C4-2B (cell line): ENCODE measurements around the gene HOXB4.

Experiments
- H3K27ac ChIP-seq: fragments of 450-650 bp; 2 replicates; pipeline ENCODE4 v1.5.1; 2017
- ZFX ChIP-seq: fragments of 450-650 bp; IDR thresholded peaks from 2 replicates; pipeline ENCODE4 v1.6.1; 2017
- TF ChIP-seq, protein P1 (sequence below): fragments of 450-650 bp; conservative IDR thresholded peaks from 2 replicates; pipeline ENCODE4 v1.5.1; 2017; ENCODE audit warnings: mild to moderate bottlenecking

The HOXB4 gene

DNA sequence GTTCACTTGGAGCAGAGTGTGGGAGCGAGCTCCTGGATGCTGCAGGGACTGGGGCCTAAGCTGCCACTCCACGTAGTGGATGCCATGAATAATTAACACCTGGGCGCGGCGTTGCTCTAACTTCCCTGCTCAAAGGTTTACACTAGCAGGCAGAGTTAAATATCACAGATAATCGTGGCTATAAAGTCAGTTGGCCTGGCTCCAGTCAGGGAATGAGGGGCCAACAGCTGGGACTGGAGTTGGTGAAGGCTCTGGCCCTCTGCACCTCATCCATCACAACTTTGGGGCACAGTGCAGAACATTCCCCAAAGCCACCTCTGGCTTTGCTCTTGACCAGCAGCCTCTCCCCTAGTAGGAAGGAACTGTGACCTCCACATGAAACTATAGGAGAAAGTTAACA, 10.9 kb downstream of the HOXB4 start:
- no peak overlapping the region for H3K27ac ChIP-seq
- TF ChIP-seq, protein P1, sequence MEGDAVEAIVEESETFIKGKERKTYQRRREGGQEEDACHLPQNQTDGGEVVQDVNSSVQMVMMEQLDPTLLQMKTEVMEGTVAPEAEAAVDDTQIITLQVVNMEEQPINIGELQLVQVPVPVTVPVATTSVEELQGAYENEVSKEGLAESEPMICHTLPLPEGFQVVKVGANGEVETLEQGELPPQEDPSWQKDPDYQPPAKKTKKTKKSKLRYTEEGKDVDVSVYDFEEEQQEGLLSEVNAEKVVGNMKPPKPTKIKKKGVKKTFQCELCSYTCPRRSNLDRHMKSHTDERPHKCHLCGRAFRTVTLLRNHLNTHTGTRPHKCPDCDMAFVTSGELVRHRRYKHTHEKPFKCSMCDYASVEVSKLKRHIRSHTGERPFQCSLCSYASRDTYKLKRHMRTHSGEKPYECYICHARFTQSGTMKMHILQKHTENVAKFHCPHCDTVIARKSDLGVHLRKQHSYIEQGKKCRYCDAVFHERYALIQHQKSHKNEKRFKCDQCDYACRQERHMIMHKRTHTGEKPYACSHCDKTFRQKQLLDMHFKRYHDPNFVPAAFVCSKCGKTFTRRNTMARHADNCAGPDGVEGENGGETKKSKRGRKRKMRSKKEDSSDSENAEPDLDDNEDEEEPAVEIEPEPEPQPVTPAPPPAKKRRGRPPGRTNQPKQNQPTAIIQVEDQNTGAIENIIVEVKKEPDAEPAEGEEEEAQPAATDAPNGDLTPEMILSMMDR = no peak
- no peak for TF ChIP-seq ZFX

DNA sequence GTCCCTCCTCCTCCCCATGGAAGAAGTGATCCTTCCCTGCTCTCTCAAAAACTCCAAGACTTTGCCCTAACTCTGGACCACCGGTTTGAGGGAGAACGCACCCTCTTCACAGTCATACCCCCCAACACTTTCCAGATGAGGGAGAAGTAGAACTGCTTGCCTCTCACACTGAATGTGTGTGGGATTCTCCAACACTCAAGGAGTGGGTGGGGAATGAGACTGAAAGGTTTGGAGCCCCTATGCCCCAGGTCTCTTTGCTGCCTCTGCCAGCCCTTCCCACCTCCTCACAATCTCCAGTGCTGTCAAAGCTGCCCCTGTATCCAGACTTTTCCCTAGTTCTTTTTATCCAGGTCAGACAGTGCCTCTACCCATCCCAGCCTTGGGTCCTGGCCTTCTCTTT, 11.4 kb downstream of the HOXB4 start:
- H3K27ac ChIP-seq = no peak overlapping the region

DNA sequence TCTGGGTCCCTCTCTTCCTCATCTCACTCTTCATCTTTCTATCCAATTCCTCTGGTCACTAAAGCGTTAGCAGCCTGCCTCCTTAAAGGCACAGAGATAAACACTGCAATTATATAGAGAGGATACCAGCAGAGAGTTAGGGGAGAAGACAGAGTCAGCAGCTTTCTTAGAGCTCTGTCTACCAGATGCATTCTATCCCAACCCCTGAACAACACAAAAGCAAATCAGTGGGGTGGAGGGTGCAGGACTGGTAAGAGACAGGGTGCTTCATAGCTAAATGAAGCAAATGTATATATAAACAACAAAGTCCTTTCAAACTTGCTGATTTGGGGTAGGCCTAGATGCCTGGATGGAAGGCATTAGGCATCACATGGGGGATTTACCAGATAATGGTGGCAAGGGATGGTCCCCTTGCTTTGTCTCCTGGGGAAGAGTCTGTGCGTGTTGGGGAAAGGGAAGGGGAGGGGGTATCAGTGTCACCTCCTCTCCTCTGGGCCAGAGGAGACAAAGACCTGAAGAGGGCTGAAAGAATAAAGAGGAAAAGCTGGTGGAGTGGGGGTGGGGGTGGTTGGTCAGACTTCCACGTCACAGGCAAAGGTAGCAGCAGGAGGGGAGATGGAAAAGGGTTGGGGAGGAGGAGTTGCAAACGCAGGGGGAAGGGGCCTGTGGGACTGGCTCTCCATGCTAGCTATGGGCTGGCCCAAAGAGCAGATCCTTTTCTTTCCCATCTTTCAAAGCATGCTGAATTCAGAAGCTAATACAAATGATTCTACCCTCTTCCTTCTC, 12.0 kb downstream of the HOXB4 start:
- no peak overlapping the region for H3K27ac ChIP-seq
- TF ChIP-seq, protein P1 = no peak
- no peak for TF ChIP-seq ZFX

More for the DNA sequence above, 11.4 kb downstream of the HOXB4 start:
- TF ChIP-seq, protein P1 = no peak
- TF ChIP-seq ZFX = no peak

DNA sequence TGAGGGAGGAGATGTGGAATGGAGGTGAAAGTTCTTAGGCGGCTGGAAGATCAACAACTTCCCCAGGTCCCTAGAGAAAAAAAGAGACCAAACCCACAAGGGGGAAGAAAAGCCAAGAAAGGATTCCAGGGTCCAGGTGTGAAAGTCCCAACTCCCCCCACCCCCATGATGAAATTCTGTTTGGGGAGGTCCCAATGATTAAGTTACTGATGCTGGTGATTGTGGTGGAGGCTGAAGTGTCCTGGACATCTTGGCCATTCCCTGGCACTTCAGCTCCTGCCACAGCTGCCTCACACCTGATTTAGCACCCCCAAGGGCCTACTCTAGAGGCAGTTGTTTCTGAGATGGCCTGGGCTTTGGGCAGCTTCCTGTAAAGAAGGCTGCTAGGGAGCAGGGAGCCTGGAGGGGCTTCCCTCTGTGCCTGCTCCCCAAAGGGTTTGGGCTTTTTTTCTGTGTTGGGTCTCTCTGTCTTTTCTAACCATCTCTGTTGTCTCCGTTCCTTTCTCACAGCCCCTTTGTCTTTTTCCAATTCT, 13.1 kb downstream of the HOXB4 start:
- H3K27ac ChIP-seq = no peak overlapping the region
- TF ChIP-seq ZFX = no peak
- TF ChIP-seq, protein P1 = no peak

DNA sequence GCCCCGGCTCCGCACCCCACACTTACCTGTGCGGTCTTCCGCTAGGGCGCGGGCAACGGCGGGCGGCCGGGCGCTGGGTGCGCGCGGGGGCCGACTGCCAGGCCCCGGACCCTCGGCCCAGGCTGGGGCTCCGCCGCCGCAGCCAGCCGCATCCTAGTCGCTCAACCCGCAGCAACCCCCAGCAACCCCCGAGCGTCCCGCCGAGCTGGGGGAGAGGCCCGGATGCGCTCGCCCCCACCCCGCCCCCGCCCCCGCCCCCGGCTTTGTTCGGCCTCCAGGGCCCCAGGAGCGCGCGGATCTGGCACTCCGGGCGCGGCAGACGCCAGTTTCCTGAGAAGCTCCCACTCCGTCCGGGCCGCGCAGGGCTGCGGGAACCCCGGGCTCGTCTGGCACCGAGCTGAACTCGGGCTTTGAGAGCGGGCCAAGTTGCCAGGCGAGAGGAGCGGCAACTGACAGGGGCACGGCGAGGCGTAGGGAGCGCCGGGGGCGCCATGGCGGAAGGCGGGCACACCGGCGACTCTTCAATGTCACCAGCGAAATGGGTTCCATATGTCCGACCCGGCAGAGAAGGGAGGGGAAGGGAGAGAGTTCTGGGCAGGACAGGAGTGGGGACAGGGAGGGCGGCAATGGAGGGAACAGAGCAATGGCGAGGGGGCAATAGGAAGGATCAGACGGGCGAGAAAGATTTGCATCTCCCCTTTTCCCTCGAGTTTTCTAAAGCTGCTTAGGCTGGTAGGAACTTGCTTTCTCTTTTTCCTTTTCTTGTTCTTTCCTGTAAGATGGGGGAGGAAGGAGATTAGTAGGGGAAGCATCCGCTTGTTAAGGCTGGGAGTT, 13.7 kb downstream of the HOXB4 start:
- no peak for TF ChIP-seq ZFX
- H3K27ac ChIP-seq = no peak overlapping the region

DNA sequence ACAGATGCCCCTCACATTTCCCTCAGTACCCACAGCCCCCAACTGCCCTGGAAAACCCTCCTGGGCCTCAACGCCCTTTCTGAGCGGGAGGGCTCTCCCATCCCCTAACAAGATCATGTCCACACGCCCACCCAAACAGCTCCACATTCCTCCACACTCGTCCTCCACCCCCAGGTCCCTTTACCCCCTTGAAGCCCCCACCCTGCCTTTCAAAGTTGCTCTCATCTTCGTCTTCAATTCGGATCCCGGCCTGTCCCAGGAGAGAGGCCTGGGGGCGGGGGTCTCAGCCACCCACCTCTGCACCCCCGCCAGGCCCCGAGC, 14.3 kb downstream of the HOXB4 start:
- no peak for TF ChIP-seq ZFX
- TF ChIP-seq, protein P1 = no peak
- H3K27ac ChIP-seq = no peak overlapping the region

DNA sequence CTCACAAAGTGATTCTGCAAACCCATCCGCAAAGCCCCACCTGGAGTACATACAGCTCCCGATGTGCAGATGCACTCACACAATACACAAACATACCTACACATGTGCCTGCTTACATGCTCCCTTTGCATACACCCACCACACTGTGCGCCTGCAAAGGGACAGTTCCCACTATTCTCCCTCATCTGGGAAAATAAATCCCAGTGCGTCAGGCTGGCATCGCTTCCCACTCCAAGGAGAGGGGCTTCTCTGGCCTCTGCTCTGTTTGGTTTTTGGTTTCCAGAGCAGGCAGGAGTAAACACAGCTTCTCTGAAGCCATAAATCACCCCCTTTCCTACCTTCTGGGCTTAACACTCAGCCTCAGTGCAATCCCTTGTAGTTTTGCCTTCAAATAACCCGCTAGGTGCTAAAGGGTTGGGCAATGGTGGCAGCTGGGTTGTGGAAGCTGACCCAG, 14.7 kb downstream of the HOXB4 start:
- H3K27ac ChIP-seq = no peak overlapping the region
- TF ChIP-seq ZFX = no peak
- TF ChIP-seq, protein P1 = no peak
